ENCODE measurements around the gene PASK. TPM values are rescaled to one million over a fixed set of nuclear protein-coding genes. Genes with fewer than 3 reads are reported as not detected.
A peak's percentile ranks its signal among the peaks of the same experiment; 100 is the strongest.

Gene PASK
- total and polyA plus RNA-seq, 2 donors from 2014 or later = 3.1 to 26.0 TPM

DNA sequence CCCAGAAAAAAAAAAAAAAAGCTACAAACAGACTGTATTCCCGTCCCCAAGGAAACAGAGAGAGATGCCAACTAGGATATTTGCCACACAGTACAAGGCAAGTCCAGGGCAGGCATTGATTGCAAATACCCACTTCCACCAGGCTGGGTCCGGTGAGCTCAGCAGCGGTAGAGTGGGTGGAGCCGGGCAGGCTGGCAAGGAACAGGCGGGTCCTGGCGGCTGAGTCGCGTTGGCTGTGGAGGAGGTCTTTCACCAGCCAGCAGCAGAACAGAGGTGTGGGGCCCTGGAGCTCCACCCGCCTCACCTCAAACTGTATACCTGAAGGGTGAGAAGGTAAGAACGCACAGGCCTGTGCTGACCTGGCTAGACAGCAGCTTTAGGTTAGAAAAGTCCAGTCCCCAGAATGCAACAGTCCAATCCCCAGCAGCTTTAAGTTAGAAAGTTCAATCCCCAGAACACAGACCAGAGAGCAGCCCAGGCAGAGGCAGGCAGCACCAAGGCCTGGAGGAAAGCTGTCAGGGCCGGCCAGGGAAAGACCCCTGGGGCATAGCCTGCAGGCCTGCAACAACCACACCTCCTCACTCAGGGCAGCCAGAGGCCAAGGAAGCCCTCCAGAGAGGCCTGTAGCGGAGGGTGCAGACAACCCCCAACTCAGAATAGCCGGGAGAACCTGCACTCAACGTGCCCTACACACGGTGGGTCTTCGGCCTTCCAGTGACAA, 25.3 kb downstream of the PASK start:
- Histone ChIP-seq H3K27ac (ENCODE audit: low read depth in 2 of 2, low read length in 2 of 2) (no peak overlapping the region), H3K36me3 (ENCODE audit: control insufficient read depth in 2 of 3, insufficient read depth in 3 of 3, low read length in 3 of 3) (no peaks in the 10 kb centered on the region), H3K9me3 (ENCODE audit: control insufficient read depth in 2 of 3, insufficient read depth in 1 of 3, low read length in 3 of 3) (no peaks in the 10 kb centered on the region), H3K4me1 (ENCODE audit: control insufficient read depth in 2 of 3, insufficient read depth in 2 of 3, low read depth in 1 of 3, low read length in 3 of 3) (no peaks in the 10 kb centered on the region), H3K9ac (ENCODE audit: low read length in 3 of 3) (no peak overlapping the region), H3K27me3 (ENCODE audit: control insufficient read depth, insufficient read depth, low read length) (no peaks in the 10 kb centered on the region), H3K4me3 (ENCODE audit: low read length in 3 of 3) (no peak overlapping the region)
- peak in 2 of 5 donors; percentile 17 to 72 for DNase-seq
- TF ChIP-seq, protein P1, sequence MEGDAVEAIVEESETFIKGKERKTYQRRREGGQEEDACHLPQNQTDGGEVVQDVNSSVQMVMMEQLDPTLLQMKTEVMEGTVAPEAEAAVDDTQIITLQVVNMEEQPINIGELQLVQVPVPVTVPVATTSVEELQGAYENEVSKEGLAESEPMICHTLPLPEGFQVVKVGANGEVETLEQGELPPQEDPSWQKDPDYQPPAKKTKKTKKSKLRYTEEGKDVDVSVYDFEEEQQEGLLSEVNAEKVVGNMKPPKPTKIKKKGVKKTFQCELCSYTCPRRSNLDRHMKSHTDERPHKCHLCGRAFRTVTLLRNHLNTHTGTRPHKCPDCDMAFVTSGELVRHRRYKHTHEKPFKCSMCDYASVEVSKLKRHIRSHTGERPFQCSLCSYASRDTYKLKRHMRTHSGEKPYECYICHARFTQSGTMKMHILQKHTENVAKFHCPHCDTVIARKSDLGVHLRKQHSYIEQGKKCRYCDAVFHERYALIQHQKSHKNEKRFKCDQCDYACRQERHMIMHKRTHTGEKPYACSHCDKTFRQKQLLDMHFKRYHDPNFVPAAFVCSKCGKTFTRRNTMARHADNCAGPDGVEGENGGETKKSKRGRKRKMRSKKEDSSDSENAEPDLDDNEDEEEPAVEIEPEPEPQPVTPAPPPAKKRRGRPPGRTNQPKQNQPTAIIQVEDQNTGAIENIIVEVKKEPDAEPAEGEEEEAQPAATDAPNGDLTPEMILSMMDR (IDR thresholded peaks at IDR 0.05; ENCODE audit: borderline replicate concordance, extremely low read depth, insufficient read depth) = no peak
- no peak for FAIRE-seq
- intact Hi-C loops (cut with DNase I) = no loop called here

GRCh38 chr2:241122376-241123002, 26.8 kb downstream of the PASK start:
- Histone ChIP-seq H3K36me3 (ENCODE audit: control insufficient read depth in 2 of 3, insufficient read depth in 3 of 3, low read length in 3 of 3) (no peaks in the 10 kb centered on the region), H3K27me3 (ENCODE audit: control insufficient read depth, insufficient read depth, low read length) (no peaks in the 10 kb centered on the region), H3K9ac (ENCODE audit: low read length in 3 of 3) (no peak overlapping the region), H3K9me3 (ENCODE audit: control insufficient read depth in 2 of 3, insufficient read depth in 1 of 3, low read length in 3 of 3) (no peaks in the 10 kb centered on the region), H3K4me1 (ENCODE audit: control insufficient read depth in 2 of 3, insufficient read depth in 2 of 3, low read depth in 1 of 3, low read length in 3 of 3) (no peaks in the 10 kb centered on the region), H3K4me3 (ENCODE audit: low read length in 3 of 3) (no peak overlapping the region), H3K27ac (ENCODE audit: low read depth in 2 of 2, low read length in 2 of 2) (no peak overlapping the region)
- FAIRE-seq (no peak), DNase-seq (peak in 2 of 5 donors; percentile 6 to 32)
- TF ChIP-seq, protein P1 (IDR thresholded peaks at IDR 0.05; ENCODE audit: borderline replicate concordance, extremely low read depth, insufficient read depth) = no peak
- intact Hi-C loops (cut with DNase I) = no loop called here

DNA sequence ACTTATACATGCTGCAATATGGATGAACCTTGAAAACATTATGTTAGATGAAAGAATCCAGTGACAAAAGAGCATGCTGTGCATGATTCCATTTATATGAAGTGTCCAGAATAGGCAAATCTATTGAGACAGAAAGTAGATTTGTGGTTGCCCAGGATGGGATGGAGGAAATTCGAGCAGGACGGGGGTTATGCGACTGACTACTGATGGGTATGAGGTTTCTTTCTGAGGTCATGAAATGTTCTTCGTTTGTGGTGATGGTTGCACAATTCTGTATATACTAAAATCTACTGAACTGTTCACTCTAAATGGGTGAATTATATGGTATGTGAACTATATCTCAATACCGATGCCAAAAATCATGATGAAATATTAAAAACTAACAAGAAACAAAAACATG, 28.3 kb downstream of the PASK start:
- no peak for DNase-seq
- intact Hi-C loops (cut with DNase I) = no loop called here

More for the DNA sequence above, 28.3 kb downstream of the PASK start:
- Histone ChIP-seq H3K27ac (ENCODE audit: low read depth in 2 of 2, low read length in 2 of 2) (no peak overlapping the region), H3K4me3 (ENCODE audit: low read length in 3 of 3) (no peak overlapping the region), H3K27me3 (ENCODE audit: control insufficient read depth, insufficient read depth, low read length) (no peaks in the 10 kb centered on the region), H3K9me3 (ENCODE audit: control insufficient read depth in 2 of 3, insufficient read depth in 1 of 3, low read length in 3 of 3) (no peaks in the 10 kb centered on the region), H3K4me1 (ENCODE audit: control insufficient read depth in 2 of 3, insufficient read depth in 2 of 3, low read depth in 1 of 3, low read length in 3 of 3) (no peaks in the 10 kb centered on the region), H3K9ac (ENCODE audit: low read length in 3 of 3) (no peak overlapping the region), H3K36me3 (ENCODE audit: control insufficient read depth in 2 of 3, insufficient read depth in 3 of 3, low read length in 3 of 3) (no peaks in the 10 kb centered on the region)
- TF ChIP-seq, protein P1 (IDR thresholded peaks at IDR 0.05; ENCODE audit: borderline replicate concordance, extremely low read depth, insufficient read depth) = no peak
- FAIRE-seq = no peak

All from kidney (tissue), 14 donors.